NB4 (cell line): ENCODE measurements around the gene TENM4.

ENCODE experiments used
- CTCF ChIP-seq: IDR thresholded peaks from one replicate; pipeline ENCODE4 v1.5.1; 2012; ENCODE audit warnings: low read depth, low read length
- MAX ChIP-seq: IDR thresholded peaks from 2 replicates; pipeline ENCODE4 v1.6.1; 2011; ENCODE audit warnings: low read depth, low read length
- MYC ChIP-seq: IDR thresholded peaks from 2 replicates; pipeline ENCODE4 v1.6.1; 2011; ENCODE audit warnings: low read depth, low read length
- POLR2A ChIP-seq: IDR thresholded peaks from 2 replicates; pipeline ENCODE4 v1.6.1; 2011; ENCODE audit warnings: mild to moderate bottlenecking; ENCODE audit not compliant: insufficient read length; ENCODE audit errors: extremely low read depth

- TF ChIP-seq CTCF, result no peak
- TF ChIP-seq POLR2A, result no peak
- no peak for TF ChIP-seq MAX
- no peak for TF ChIP-seq MYC
Observed at GRCh38 chr11:78653294-78653909, 787.4 kb downstream of the TENM4 start.
